Body of pancreas (tissue), 4 donors: ENCODE results near the gene HOXA2. TPM values are rescaled to one million over a fixed set of nuclear protein-coding genes. Genes with fewer than 3 reads are reported as not detected.
A peak's percentile ranks its signal among the peaks of the same experiment; 100 is the strongest.

Experiments
- ATAC-seq: fragments of 150-250 bp; one replicate; pipeline ENCODE4 v1.9.1; 2016
- DNase-seq, 4 donors: peaks; one replicate each; pipeline ENCODE4 v3.0.0-alpha.2; 2019
- H3K27ac ChIP-seq, 4 donors: fragments of 200-600 bp; sonication (generic); 1 replicate in 3 of 4; 2 replicates in 1 of 4; pipeline versions ENCODE4 v1.5.1 to v1.6.1; 2016 to 2019; ENCODE audit warnings: mild to moderate bottlenecking in 1 of 4, mixed read lengths in 1 of 4, moderate library complexity in 1 of 4
- H3K27me3 ChIP-seq, 2 donors: fragments of 200-600 bp; sonication (generic); one replicate each; pipeline ENCODE4 v1.6.0; 2016; ENCODE audit warnings: mild to moderate bottlenecking in 1 of 2
- H3K36me3 ChIP-seq, 2 donors: fragments of 200-600 bp; sonication (generic); replicated peaks in 1 of 2; 2 replicates each; pipeline ENCODE4 v1.5.1; 2016; ENCODE audit warnings: low read depth in 2 of 2; ENCODE audit not compliant: insufficient read depth in 1 of 2
- H3K4me1 ChIP-seq: fragments of 200-600 bp; sonication (generic); one replicate; pipeline ENCODE4 v1.6.0; 2016
- H3K4me3 ChIP-seq, 2 donors: fragments of 200-600 bp; sonication (generic); 1 replicate in 1 of 2; 2 replicates in 1 of 2; pipeline ENCODE4 v1.5.1; 2016 to 2019
- H3K9me3 ChIP-seq, 3 donors: fragments of 200-600 bp; sonication (generic); 1 replicate in 2 of 3; 2 replicates in 1 of 3; pipeline ENCODE4 v1.5.1; 2016
- CTCF ChIP-seq, 7 experiments: fragments of 450-650 bp in 4 of 7; fragments of 200-600 bp in 3 of 7; sonication (generic) in 3 of 7; IDR thresholded peaks; one replicate each; pipeline ENCODE4 v1.5.1; 2016 to 2019; ENCODE audit warnings: antibody characterized with exemption in 7 of 7
- POLR2A ChIP-seq, 3 donors: fragments of 450-650 bp; IDR thresholded peaks; one replicate each; pipeline ENCODE4 v1.6.1; 2016; ENCODE audit warnings: antibody characterized with exemption in 3 of 3, mild to moderate bottlenecking in 2 of 3
- WGBS, 2 donors: methylation state at CpG; one replicate each; pipeline ENCODE4 v1.1.5; 2017; 5-methylcytosine and 5-hydroxymethylcytosine counted together
- intact Hi-C: fragments of 100-400 bp; cut with DNase I; formaldehyde crosslinking; loops from one replicate; pipeline ENCODE4 v1.15.1; 2023
- total RNA-seq, 2 donors: library from RNA; depleted of rRNA; stranded (reverse); fragments of >200 nt; gene quantifications; one replicate each; pipeline ENCODE4 v1.1.0, GENCODE V29; 2016

Gene HOXA2
- total RNA-seq, 2 donors from 2014 or later, result 0.66 TPM; not detected in 1

DNA sequence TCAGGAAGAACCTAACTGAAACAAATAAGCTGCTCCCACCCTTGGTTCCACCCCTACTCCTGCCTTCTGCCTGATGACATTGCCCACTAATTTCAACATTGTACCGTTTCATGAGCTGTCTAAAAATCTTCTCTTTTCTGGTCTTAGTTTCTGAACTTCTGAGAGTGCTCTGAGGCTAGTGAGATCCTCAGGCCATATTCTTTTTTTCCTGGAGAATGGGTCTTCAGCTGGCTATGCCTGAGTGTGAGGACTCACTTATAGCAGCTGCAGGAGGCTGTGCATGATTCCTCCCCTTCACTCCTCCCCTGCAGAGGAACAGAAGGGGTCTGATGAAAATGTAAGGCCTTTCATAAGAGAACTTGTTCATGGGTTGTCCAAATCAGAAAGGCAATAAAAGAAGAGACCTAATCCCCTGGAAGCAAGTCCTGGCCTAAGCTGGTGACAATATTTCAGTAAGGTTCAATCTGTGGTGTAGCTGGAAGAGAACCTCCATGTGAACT is 17.0 kb upstream of the HOXA2 start:
- WGBS, 2 donors, result 29 to 48% methylated on average over 1 of the region's 1 CpG
- H3K36me3 ChIP-seq, result no peaks in the 10 kb centered on the region
- H3K4me3 ChIP-seq, result no peak overlapping the region
- H3K4me1 ChIP-seq, result peaks cover 15% of the 10 kb centered on the region
- intact Hi-C loops, result no loop called here
- ATAC-seq (no peak), DNase-seq (no peak)
- H3K27me3 ChIP-seq, result peaks cover 5 to 50% of the 10 kb centered on the region in 2 donors
- H3K27ac ChIP-seq, result no peak overlapping the region
- no peak for TF ChIP-seq CTCF (IDR thresholded peaks at IDR 0.05)
- TF ChIP-seq POLR2A (IDR thresholded peaks at IDR 0.05), result no peak
- H3K9me3 ChIP-seq, result no peaks in the 10 kb centered on the region

DNA sequence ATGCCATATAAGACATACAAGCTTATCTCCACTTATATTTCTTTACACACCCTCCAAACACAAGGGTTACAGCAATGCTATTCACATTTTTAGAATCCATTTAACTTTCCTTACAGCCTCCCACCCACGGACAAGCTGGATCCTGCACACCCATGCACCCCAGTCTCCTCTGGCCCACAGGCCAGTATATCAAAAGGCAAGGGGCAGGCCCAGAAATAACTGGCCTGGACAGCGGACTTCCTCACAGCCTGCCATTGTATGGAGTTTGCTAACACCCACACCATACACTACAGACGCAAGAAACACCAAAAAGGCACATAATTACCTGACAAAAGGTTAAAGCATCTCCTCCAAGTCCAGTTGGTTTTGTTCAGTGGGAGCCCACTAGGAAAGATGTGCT is 16.1 kb upstream of the HOXA2 start:
- peak overlapping the region in 2 of 4 donors; percentile 7 to 42 for H3K27ac ChIP-seq
- H3K4me3 ChIP-seq, result no peak overlapping the region
- intact Hi-C loops, result no loop called here
- ATAC-seq, result no peak
- H3K9me3 ChIP-seq, result no peaks in the 10 kb centered on the region
- H3K4me1 ChIP-seq, result peaks cover 15% of the 10 kb centered on the region
- no peaks in the 10 kb centered on the region for H3K36me3 ChIP-seq
- H3K27me3 ChIP-seq, result peaks cover 5 to 45% of the 10 kb centered on the region in 2 donors
- TF ChIP-seq POLR2A (IDR thresholded peaks at IDR 0.05) (no peak), CTCF (IDR thresholded peaks at IDR 0.05) (no peak)
- WGBS, 2 donors, result 33 to 42% methylated on average over 3 of the region's 3 CpGs
- DNase-seq, result no peak

DNA sequence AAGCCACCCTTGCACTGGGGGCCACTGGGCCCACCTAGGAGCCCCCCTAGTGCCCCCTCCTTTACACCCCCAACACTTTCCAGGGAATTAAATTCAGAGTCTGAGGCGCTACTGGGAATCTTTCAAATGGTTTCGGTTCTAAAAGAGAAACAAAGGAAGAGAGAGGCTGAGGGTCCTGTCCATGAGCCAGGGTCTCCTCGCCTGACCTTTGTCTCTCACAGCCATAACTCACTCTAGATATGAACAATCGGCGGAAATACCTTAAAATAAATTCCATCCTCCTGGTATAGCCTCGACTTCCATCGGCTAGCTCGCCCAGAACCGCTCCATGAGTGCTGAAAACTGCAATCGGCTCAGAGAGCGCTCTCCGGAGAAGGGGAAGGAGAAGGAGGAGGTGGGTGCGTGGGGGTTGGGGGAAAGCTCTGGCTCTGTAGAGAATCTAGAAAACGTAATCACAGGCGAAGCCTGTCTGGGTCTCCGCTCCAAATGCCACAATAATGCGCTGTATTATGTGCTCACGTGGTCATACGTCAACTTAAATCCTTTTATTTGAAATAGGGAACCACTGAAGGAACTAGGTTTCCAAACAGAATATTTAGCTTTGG is 15.5 kb upstream of the HOXA2 start:
- 21 to 24% methylated on average over 19 of the region's 19 CpGs for WGBS, 2 donors
- peaks cover 5 to 39% of the 10 kb centered on the region in 2 donors for H3K27me3 ChIP-seq
- TF ChIP-seq CTCF (IDR thresholded peaks at IDR 0.05) (no peak), POLR2A (IDR thresholded peaks at IDR 0.05) (no peak)
- no peaks in the 10 kb centered on the region for H3K9me3 ChIP-seq
- ATAC-seq (peak; percentile 7), DNase-seq (no peak)
- H3K4me1 ChIP-seq, result peaks cover 15% of the 10 kb centered on the region
- intact Hi-C loops, result no loop called here
- no peak overlapping the region for H3K4me3 ChIP-seq
- H3K36me3 ChIP-seq, result no peaks in the 10 kb centered on the region
- H3K27ac ChIP-seq, result peak overlapping the region in 3 of 4 donors; percentile 7 to 42 (median 27)

GRCh38 chr7:27116962-27117886 is 14.7 kb upstream of the HOXA2 start:
- no peak overlapping the region for H3K4me3 ChIP-seq
- WGBS, 2 donors, result 18 to 19% methylated on average over 12 of the region's 12 CpGs
- ATAC-seq (no peak), DNase-seq (no peak)
- intact Hi-C loops, result no loop called here
- peaks cover 11% of the 10 kb centered on the region for H3K4me1 ChIP-seq
- H3K36me3 ChIP-seq, result no peaks in the 10 kb centered on the region
- peak overlapping the region in 3 of 4 donors; percentile 7 to 42 (median 27) for H3K27ac ChIP-seq
- TF ChIP-seq POLR2A (IDR thresholded peaks at IDR 0.05) (no peak), CTCF (IDR thresholded peaks at IDR 0.05) (no peak)
- H3K9me3 ChIP-seq, result no peaks in the 10 kb centered on the region
- peaks cover 5 to 31% of the 10 kb centered on the region in 2 donors for H3K27me3 ChIP-seq
